ENCODE results near the gene NT5C3B. TPM values are rescaled to one million over a fixed set of nuclear protein-coding genes. Genes with fewer than 3 reads are reported as not detected.

The NT5C3B gene
- total and polyA plus RNA-seq, 2 donors (not counting 1 experiment from before 2014, with no cell fraction given): 49.6 to 50.1 TPM

- H2AFZ ChIP-seq (ENCODE audit: insufficient read depth, low read depth, low read length, poor library complexity, severe bottlenecking): no peak overlapping the region
- no peaks in the 10 kb centered on the region for H3K27me3 ChIP-seq (replicated peaks in 1 of 4; ENCODE audit: control extremely low read depth in 1 of 4, control insufficient read depth in 3 of 4, insufficient read depth in 4 of 4, low read length in 3 of 4)
- H3K9me3 ChIP-seq (ENCODE audit: control extremely low read depth in 1 of 3, control insufficient read depth in 2 of 3, insufficient read depth in 1 of 3, low read length in 2 of 3): no peaks in the 10 kb centered on the region
- peaks cover 0 to 25% of the 10 kb centered on the region in 2 experiments for H3K36me3 ChIP-seq (replicated peaks in 1 of 2; ENCODE audit: control extremely low read depth in 1 of 2, control insufficient read depth in 1 of 2, extremely low read depth in 1 of 2, insufficient read depth in 2 of 2, low read length in 1 of 2)
- TF ChIP-seq EZH2 (IDR thresholded peaks at IDR 0.05; ENCODE audit: borderline replicate concordance, insufficient read depth, low read depth, low read length, poor library complexity, severe bottlenecking) (no peak), CTCF (IDR thresholded peaks at IDR 0.05) (no peak)
- H3K4me1 Mint-ChIP-seq: no peaks in the 10 kb centered on the region
- H3K79me2 ChIP-seq (ENCODE audit: control insufficient read depth, insufficient read depth, low read length): no peaks in the 10 kb centered on the region
- POLR2A ChIA-PET: no interaction called here
- DNase-seq (no peak), ATAC-seq (ENCODE audit: low read depth) (no peak)
- intact Hi-C loops (cut with micrococcal nuclease): no loop called here
- H3K27me3 Mint-ChIP-seq: no peaks in the 10 kb centered on the region
- no peak overlapping the region for H3K4me3 ChIP-seq (ENCODE audit: control extremely low read depth in 1 of 5, extremely low read depth in 1 of 5, insufficient read depth in 1 of 5, low read depth in 2 of 5, low read length in 4 of 5)
- 96% methylated on average over 18 of the region's 19 CpGs for WGBS (ENCODE audit: insufficient coverage)
- no peak overlapping the region for H3K4me2 ChIP-seq (replicated peaks; ENCODE audit: low read depth, low read length, poor library complexity, severe bottlenecking)
- H3K9me3 Mint-ChIP-seq (ENCODE audit: insufficient read depth): no peaks in the 10 kb centered on the region
- CTCF ChIA-PET: no interaction called here
- no peak overlapping the region for H3K27ac Mint-ChIP-seq
- H4K20me1 ChIP-seq (ENCODE audit: control insufficient read depth, insufficient read depth, low read length, poor library complexity, severe bottlenecking): no peaks in the 10 kb centered on the region
- H3K27ac ChIP-seq (ENCODE audit: low read length in 2 of 2): no peak overlapping the region
- no peak overlapping the region for H3K4me3 Mint-ChIP-seq
- H3K4me1 ChIP-seq (ENCODE audit: control insufficient read depth in 2 of 2, insufficient read depth in 2 of 2, low read length in 2 of 2): no peaks in the 10 kb centered on the region
- no peak overlapping the region for H3K9ac ChIP-seq (ENCODE audit: low read length)
These were observed 10.7 kb downstream of the NT5C3B start for GRCh38 chr17:41825175-41825845.

- Histone ChIP-seq H2AFZ (ENCODE audit: insufficient read depth, low read depth, low read length, poor library complexity, severe bottlenecking) (no peak overlapping the region), H3K4me3 (ENCODE audit: control extremely low read depth in 1 of 5, extremely low read depth in 1 of 5, insufficient read depth in 1 of 5, low read depth in 2 of 5, low read length in 4 of 5) (no peak overlapping the region), H3K36me3 (replicated peaks in 1 of 2; ENCODE audit: control extremely low read depth in 1 of 2, control insufficient read depth in 1 of 2, extremely low read depth in 1 of 2, insufficient read depth in 2 of 2, low read length in 1 of 2) (peaks cover 0 to 19% of the 10 kb centered on the region in 2 experiments), H3K27me3 (replicated peaks in 1 of 4; ENCODE audit: control extremely low read depth in 1 of 4, control insufficient read depth in 3 of 4, insufficient read depth in 4 of 4, low read length in 3 of 4) (no peaks in the 10 kb centered on the region), H3K79me2 (ENCODE audit: control insufficient read depth, insufficient read depth, low read length) (no peaks in the 10 kb centered on the region), H4K20me1 (ENCODE audit: control insufficient read depth, insufficient read depth, low read length, poor library complexity, severe bottlenecking) (no peaks in the 10 kb centered on the region), H3K9me3 (ENCODE audit: control extremely low read depth in 1 of 3, control insufficient read depth in 2 of 3, insufficient read depth in 1 of 3, low read length in 2 of 3) (no peaks in the 10 kb centered on the region), H3K9ac (ENCODE audit: low read length) (no peak overlapping the region), H3K27ac (ENCODE audit: low read length in 2 of 2) (no peak overlapping the region), H3K4me2 (replicated peaks; ENCODE audit: low read depth, low read length, poor library complexity, severe bottlenecking) (no peak overlapping the region), H3K4me1 (ENCODE audit: control insufficient read depth in 2 of 2, insufficient read depth in 2 of 2, low read length in 2 of 2) (no peaks in the 10 kb centered on the region)
- intact Hi-C loops (cut with micrococcal nuclease): no loop called here
- POLR2A ChIA-PET: no interaction called here
- H3K9me3 Mint-ChIP-seq (ENCODE audit: insufficient read depth): no peaks in the 10 kb centered on the region
- TF ChIP-seq EZH2 (IDR thresholded peaks at IDR 0.05; ENCODE audit: borderline replicate concordance, insufficient read depth, low read depth, low read length, poor library complexity, severe bottlenecking): no peak
- DNase-seq (no peak), ATAC-seq (ENCODE audit: low read depth) (no peak)
- no peak overlapping the region for H3K27ac Mint-ChIP-seq
- CTCF ChIA-PET: no interaction called here
- H3K27me3 Mint-ChIP-seq: no peaks in the 10 kb centered on the region
- no peak overlapping the region for H3K4me3 Mint-ChIP-seq
- WGBS (ENCODE audit: insufficient coverage): 93% methylated on average over 4 of the region's 7 CpGs
- H3K4me1 Mint-ChIP-seq: no peaks in the 10 kb centered on the region
These were observed 11.9 kb downstream of the NT5C3B start for GRCh38 chr17:41824086-41824485.
